HepG2 (cell line): Measurements from ENCODE around the gene NBPF1. TPM values are rescaled to one million over a fixed set of nuclear protein-coding genes. Genes with fewer than 3 reads are reported as not detected.
"Not testable (repeated sequence)": the region's sequence is repeated elsewhere in the genome, so short reads cannot be mapped to it uniquely, and the experiment has no call there.

Experiments
- KLF12 ChIP-seq: sonication (generic); formaldehyde crosslinking; IDR thresholded peaks from 2 replicates; pipeline ENCODE4 v1.4.0; 2020; ENCODE audit warnings: missing genetic modification reagents, borderline replicate concordance
- NFKB2 ChIP-seq: sonication (generic); formaldehyde crosslinking; IDR thresholded peaks from 2 replicates; pipeline ENCODE4 v1.4.0; 2020; ENCODE audit warnings: missing genetic modification reagents, borderline replicate concordance
- SOX13 ChIP-seq, 3 experiments: fragments of 450-650 bp in 1 of 3; sonication (generic) in 1 of 3; formaldehyde crosslinking in 1 of 3; IDR thresholded peaks in 2 of 3; conservative IDR thresholded peaks in 1 of 3; 2 replicates each; pipeline versions ENCODE4 v1.5.0 to v1.6.1; 2016 to 2020; ENCODE audit warnings: antibody characterized with exemption in 1 of 3, mild to moderate bottlenecking in 1 of 3, missing compliant biosample characterization in 1 of 3, missing genetic modification reagents in 1 of 3, moderate library complexity in 1 of 3
- TAF1 ChIP-seq: sonication (generic); formaldehyde crosslinking; IDR thresholded peaks from 2 replicates; pipeline ENCODE4 v1.4.0; 2020; ENCODE audit warnings: missing genetic modification reagents
- THAP11 ChIP-seq: IDR thresholded peaks from 2 replicates; pipeline ENCODE4 v1.6.1; 2016; ENCODE audit warnings: missing biosample characterization, missing genetic modification reagents
- polyA plus RNA-seq, 8 experiments: library from polyadenylated mRNA; depleted of rRNA in 3 of 8; stranded (reverse) in 7 of 8; unstranded in 1 of 8; fragments of >200 nt; fragmentation: Illumina TruSeq in 4 of 8; extraction: Trizol in 4 of 8; gene quantifications; 2 replicates each; pipeline versions ENCODE4 v1.2.1 to v1.2.3, GENCODE V29; 2011 to 2016; ENCODE audit warnings: low read depth in 4 of 8, missing spikeins in 1 of 8, mixed read lengths in 1 of 8; ENCODE audit not compliant: insufficient read depth in 1 of 8
- total RNA-seq, 5 experiments: library from RNA; depleted of rRNA; stranded (reverse); fragments of >200 nt; fragmentation: Illumina TruSeq; extraction: Trizol; gene quantifications; 2 replicates each; pipeline ENCODE4 v1.2.3, GENCODE V29; 2016; ENCODE audit warnings: low read depth in 1 of 5
- TF ChIP-seq, protein P1 (sequence below): sonication (generic); formaldehyde crosslinking; conservative IDR thresholded peaks from 2 replicates; pipeline ENCODE4 v1.5.0; 2020; ENCODE audit warnings: missing genetic modification reagents
- TF ChIP-seq, protein P2 (sequence below): sonication (generic); formaldehyde crosslinking; IDR thresholded peaks from 2 replicates; pipeline ENCODE4 v1.5.0; 2020; ENCODE audit warnings: mild to moderate bottlenecking, missing genetic modification reagents, borderline replicate concordance

NBPF1 gene
- total and polyA plus RNA-seq, 2 of the 13 experiments (the other 11 are each of a cell fraction or from before 2014, with no cell fraction given) = 30.3 to 35.6 TPM

DNA sequence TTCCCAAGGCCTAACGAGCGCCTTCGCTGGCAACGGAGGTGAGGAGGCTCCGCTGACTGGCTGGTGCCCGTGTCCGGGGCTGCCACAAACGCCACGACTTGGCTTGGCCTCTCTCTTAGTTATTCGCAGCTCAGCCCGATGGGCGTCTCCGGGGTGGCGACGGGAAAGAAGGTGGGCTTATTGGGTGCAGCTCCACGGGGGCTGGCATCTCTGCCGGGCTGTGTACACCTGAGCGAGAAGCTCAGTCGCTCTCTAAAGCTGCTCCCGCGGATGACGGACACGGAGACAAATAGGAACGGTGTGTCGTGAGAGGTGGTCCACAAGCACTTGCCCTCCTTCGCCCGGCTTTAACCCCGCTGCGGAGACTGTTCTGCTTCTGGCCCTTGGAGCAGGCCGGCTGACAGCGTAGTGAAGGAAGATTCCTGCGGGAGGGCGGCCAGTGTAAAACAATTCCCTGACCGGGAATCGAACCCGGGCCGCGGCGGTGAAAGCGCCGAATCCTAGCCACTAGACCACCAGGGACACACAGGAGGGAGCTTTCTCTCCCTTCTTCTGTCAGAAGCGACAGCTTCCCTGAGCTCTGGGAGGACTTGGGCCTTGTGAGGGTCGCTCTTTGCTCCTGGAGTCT, 78.4 kb downstream of the NBPF1 start (continued):
- TF ChIP-seq THAP11 (CRISPR knock-in tag) (peak; percentile 43; the same call in 1 of the 2 replicates), TAF1 (CRISPR knock-in tag) (peak; percentile 26; the same call in 1 of the 2 replicates), NFKB2 (CRISPR knock-in tag) (0 out of 2 replicates have a peak, but pooled peaks have one; percentile 31), KLF12 (CRISPR knock-in tag) (0 out of 2 replicates have a peak, but pooled peaks have one; percentile 45), SOX13 (CRISPR knock-in tag; conservative IDR thresholded peaks at IDR 0.05 in 1 of 2, IDR thresholded peaks at IDR 0.05 in 1 of 2) (peak in 1 of 2 experiments; percentile 22; a peak in 1 of 4 replicates)
- TF ChIP-seq, protein P1, sequence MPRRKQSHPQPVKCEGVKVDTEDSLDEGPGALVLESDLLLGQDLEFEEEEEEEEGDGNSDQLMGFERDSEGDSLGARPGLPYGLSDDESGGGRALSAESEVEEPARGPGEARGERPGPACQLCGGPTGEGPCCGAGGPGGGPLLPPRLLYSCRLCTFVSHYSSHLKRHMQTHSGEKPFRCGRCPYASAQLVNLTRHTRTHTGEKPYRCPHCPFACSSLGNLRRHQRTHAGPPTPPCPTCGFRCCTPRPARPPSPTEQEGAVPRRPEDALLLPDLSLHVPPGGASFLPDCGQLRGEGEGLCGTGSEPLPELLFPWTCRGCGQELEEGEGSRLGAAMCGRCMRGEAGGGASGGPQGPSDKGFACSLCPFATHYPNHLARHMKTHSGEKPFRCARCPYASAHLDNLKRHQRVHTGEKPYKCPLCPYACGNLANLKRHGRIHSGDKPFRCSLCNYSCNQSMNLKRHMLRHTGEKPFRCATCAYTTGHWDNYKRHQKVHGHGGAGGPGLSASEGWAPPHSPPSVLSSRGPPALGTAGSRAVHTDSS (CRISPR knock-in tag) = 0 out of 2 replicates have a peak, but pooled peaks have one; percentile 61
- TF ChIP-seq, protein P2, sequence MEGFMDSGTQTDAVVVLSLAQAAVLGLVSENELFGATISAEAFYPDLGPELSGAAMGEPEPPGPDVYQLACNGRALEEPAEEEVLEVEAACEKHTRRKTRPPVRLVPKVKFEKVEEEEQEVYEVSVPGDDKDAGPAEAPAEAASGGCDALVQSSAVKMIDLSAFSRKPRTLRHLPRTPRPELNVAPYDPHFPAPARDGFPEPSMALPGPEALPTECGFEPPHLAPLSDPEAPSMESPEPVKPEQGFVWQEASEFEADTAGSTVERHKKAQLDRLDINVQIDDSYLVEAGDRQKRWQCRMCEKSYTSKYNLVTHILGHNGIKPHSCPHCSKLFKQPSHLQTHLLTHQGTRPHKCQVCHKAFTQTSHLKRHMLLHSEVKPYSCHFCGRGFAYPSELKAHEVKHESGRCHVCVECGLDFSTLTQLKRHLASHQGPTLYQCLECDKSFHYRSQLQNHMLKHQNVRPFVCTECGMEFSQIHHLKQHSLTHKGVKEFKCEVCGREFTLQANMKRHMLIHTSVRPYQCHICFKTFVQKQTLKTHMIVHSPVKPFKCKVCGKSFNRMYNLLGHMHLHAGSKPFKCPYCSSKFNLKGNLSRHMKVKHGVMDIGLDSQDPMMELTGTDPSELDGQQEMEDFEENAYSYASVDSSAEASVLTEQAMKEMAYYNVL (CRISPR knock-in tag) = peak; percentile 18; the same call in 1 of the 2 replicates
- TF ChIP-seq SOX13 (IDR thresholded peaks at IDR 0.05) = not testable (repeated sequence)
